Putamen (tissue), 1 donor: ENCODE results near the gene FSHR.

ENCODE experiments used
- DNase-seq: peaks from one replicate; pipeline ENCODE4 v3.0.0-alpha.2; 2016; ENCODE audit warnings: low spot score

FSHR gene

GRCh38 chr2:49154140-49154539, at the start of gene FSHR:
Gene FSHR, minus strand, starts transcription at chr2:49154515. Its CDS starts 98 bp downstream, at chr2:49154417.
- DNase-seq, result no peak

GRCh38 chr2:49199266-49199665, 45.0 kb upstream of the FSHR start:
- no peak for DNase-seq

- DNase-seq, result peak; percentile 7
These were observed 40.4 kb upstream of the FSHR start for GRCh38 chr2:49194701-49195100.

GRCh38 chr2:49192036-49192435, 37.7 kb upstream of the FSHR start:
- no peak for DNase-seq

- no peak for DNase-seq
These were observed 35.4 kb upstream of the FSHR start for GRCh38 chr2:49189512-49190225.

GRCh38 chr2:49186050-49186648, 31.8 kb upstream of the FSHR start:
- DNase-seq, result no peak

- DNase-seq, result no peak
These were observed 24.3 kb upstream of the FSHR start for GRCh38 chr2:49178656-49179055.

- no peak for DNase-seq
These were observed 22.9 kb upstream of the FSHR start for GRCh38 chr2:49177194-49177593.

GRCh38 chr2:49175831-49176230, 21.5 kb upstream of the FSHR start:
- DNase-seq, result no peak

GRCh38 chr2:49174750-49175149, 20.4 kb upstream of the FSHR start:
- no peak for DNase-seq

GRCh38 chr2:49167131-49167530, 12.8 kb upstream of the FSHR start:
- no peak for DNase-seq

- DNase-seq, result no peak
These were observed 11.3 kb upstream of the FSHR start for GRCh38 chr2:49165662-49166061.

GRCh38 chr2:49164729-49165128, 10.4 kb upstream of the FSHR start:
- no peak for DNase-seq

GRCh38 chr2:49162151-49162550, 7.8 kb upstream of the FSHR start:
- no peak for DNase-seq

- peak; percentile 9 for DNase-seq
These were observed 576 bp upstream of the FSHR start for GRCh38 chr2:49154891-49155290.

GRCh38 chr2:49153252-49153651, 1.1 kb downstream of the FSHR start:
- DNase-seq, result no peak

- DNase-seq, result no peak
These were observed 1.5 kb downstream of the FSHR start for GRCh38 chr2:49152824-49153223.

GRCh38 chr2:49146401-49146800, 7.9 kb downstream of the FSHR start:
- DNase-seq, result no peak

GRCh38 chr2:49131801-49132200, 22.5 kb downstream of the FSHR start:
- no peak for DNase-seq

- DNase-seq, result no peak
These were observed 25.3 kb downstream of the FSHR start for GRCh38 chr2:49129034-49129433.

GRCh38 chr2:49123600-49123999, 30.7 kb downstream of the FSHR start:
- DNase-seq, result no peak

GRCh38 chr2:49122107-49122506, 32.2 kb downstream of the FSHR start:
- no peak for DNase-seq

- no peak for DNase-seq
These were observed 41.3 kb downstream of the FSHR start for GRCh38 chr2:49113046-49113445.

- no peak for DNase-seq
These were observed 42.9 kb downstream of the FSHR start for GRCh38 chr2:49111456-49111855.
